GM23248 (cell line): ENCODE measurements around the gene SFMBT2. TPM values are rescaled to one million over a fixed set of nuclear protein-coding genes. Genes with fewer than 3 reads are reported as not detected.

Experiments
- DNase-seq: peaks from one replicate; pipeline ENCODE4 v3.0.0-alpha.2; 2015
- H2AFZ ChIP-seq: fragments of 200-600 bp; sonication (generic); 2 replicates; pipeline ENCODE4 v1.6.1; 2016; ENCODE audit warnings: antibody characterized with exemption
- H3F3A ChIP-seq: fragments of 200-600 bp; sonication (generic); 2 replicates; pipeline ENCODE4 v1.6.1; 2016; ENCODE audit warnings: mild to moderate bottlenecking, antibody characterized with exemption, mixed run types; ENCODE audit not compliant: insufficient read depth
- H3K27ac ChIP-seq: fragments of 200-600 bp; sonication (generic); 2 replicates; pipeline ENCODE4 v1.5.1; 2016; ENCODE audit warnings: mild to moderate bottlenecking
- H3K27me3 ChIP-seq: fragments of 200-600 bp; sonication (generic); replicated peaks from 2 replicates; pipeline ENCODE4 v1.6.1; 2016; ENCODE audit warnings: mild to moderate bottlenecking; ENCODE audit not compliant: insufficient read depth
- H3K36me3 ChIP-seq: fragments of 200-600 bp; sonication (generic); 2 replicates; pipeline ENCODE4 v1.6.1; 2016; ENCODE audit warnings: low read depth, mild to moderate bottlenecking
- H3K4me1 ChIP-seq: fragments of 200-600 bp; sonication (generic); 2 replicates; pipeline ENCODE4 v1.6.1; 2016; ENCODE audit warnings: mild to moderate bottlenecking; ENCODE audit not compliant: insufficient read depth
- H3K4me2 ChIP-seq: fragments of 200-600 bp; sonication (generic); one replicate; pipeline ENCODE4 v1.6.1; 2016; ENCODE audit warnings: mild to moderate bottlenecking; ENCODE audit not compliant: unreplicated experiment
- H3K4me3 ChIP-seq: fragments of 200-600 bp; sonication (generic); 2 replicates; pipeline ENCODE4 v1.5.1; 2016; ENCODE audit warnings: mild to moderate bottlenecking
- H3K79me2 ChIP-seq: fragments of 200-600 bp; sonication (generic); 2 replicates; pipeline ENCODE4 v1.6.1; 2016; ENCODE audit warnings: mild to moderate bottlenecking; ENCODE audit not compliant: insufficient read depth
- H3K9ac ChIP-seq: fragments of 200-600 bp; sonication (generic); 2 replicates; pipeline ENCODE4 v1.6.1; 2016; ENCODE audit warnings: mild to moderate bottlenecking
- H3K9me2 ChIP-seq: fragments of 200-600 bp; sonication (generic); 2 replicates; pipeline ENCODE4 v1.6.1; 2016; ENCODE audit warnings: mixed run types, mild to moderate bottlenecking, moderate library complexity; ENCODE audit not compliant: insufficient read depth
- H3K9me3 ChIP-seq: fragments of 200-600 bp; sonication (generic); one replicate; pipeline ENCODE4 v1.6.1; 2017; ENCODE audit warnings: low read depth
- H4K20me1 ChIP-seq: fragments of 200-600 bp; sonication (generic); 2 replicates; pipeline ENCODE4 v1.6.0; 2016; ENCODE audit not compliant: insufficient read depth
- EZH2 ChIP-seq: fragments of 200-600 bp; sonication (generic); IDR thresholded peaks from 2 replicates; pipeline ENCODE4 v1.6.1; 2018; ENCODE audit warnings: antibody characterized with exemption, mild to moderate bottlenecking; ENCODE audit not compliant: insufficient read depth, poor library complexity, severe bottlenecking
- EZH2phosphoT487 ChIP-seq: fragments of 200-600 bp; sonication (generic); IDR thresholded peaks from 2 replicates; pipeline ENCODE4 v1.6.1; 2018; ENCODE audit warnings: antibody characterized with exemption, moderate library complexity, mild to moderate bottlenecking, low read depth; ENCODE audit not compliant: insufficient read depth
- whole genome bisulfite sequencing, 2 experiments: methylation state at CpG; one replicate each; pipeline ENCODE4 v1.1.6; 2015 to 2017; ENCODE audit warnings: low lambda C conversion rate in 2 of 2, low coverage in 1 of 2; ENCODE audit errors: missing lambda C conversion rate in 2 of 2; 5-methylcytosine and 5-hydroxymethylcytosine counted together
- in situ Hi-C: fragments of 300-500 bp; cut with MboI; formaldehyde crosslinking; loops from 2 replicates; pipeline ENCODE4 v1.15.0; 2020
- polyA plus RNA-seq: library from polyadenylated mRNA; unstranded; fragments of >200 nt; fragmentation: Nextera tagmentation; extraction: Ambion mirVana; gene quantifications from 2 replicates; pipeline ENCODE4 v1.2.1, GENCODE V29; 2016
- total RNA-seq: library from RNA; depleted of rRNA; stranded (reverse); fragments of >200 nt; shearing (Covaris generic); gene quantifications from 2 replicates; pipeline ENCODE4 v1.2.3, GENCODE V29; 2014

SFMBT2 gene
- total and polyA plus RNA-seq, 2 experiments from 2014 or later, result 0.22 TPM; not detected in 1

DNA sequence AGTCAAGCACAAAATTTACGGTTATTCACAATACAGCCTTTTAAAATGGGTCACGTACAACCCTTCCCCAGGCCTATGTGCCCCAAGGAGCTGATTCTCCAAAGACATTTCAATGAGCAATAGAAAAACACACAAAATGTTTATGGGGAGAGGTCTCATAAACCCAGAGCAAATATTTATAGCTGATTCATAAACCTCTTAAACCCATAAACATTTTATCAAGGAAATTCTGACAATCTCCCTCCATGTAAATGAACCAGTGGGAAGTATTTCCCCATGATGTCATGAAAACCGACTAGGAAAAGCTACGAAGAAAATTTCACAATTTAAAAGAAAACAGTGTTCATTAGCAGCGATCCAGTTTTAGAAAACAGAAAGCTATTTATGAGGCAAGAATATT, 36.0 kb downstream of the SFMBT2 start:
- Histone ChIP-seq H3K9me2 (no peaks in the 10 kb centered on the region), H3K27me3 (no peaks in the 10 kb centered on the region), H4K20me1 (no peaks in the 10 kb centered on the region; the same call in 1 of the 2 replicates), H3K79me2 (no peaks in the 10 kb centered on the region), H3K9ac (no peak overlapping the region), H3K4me2 (no peak overlapping the region), H3K4me3 (no peak overlapping the region), H2AFZ (no peak overlapping the region), H3F3A (no peaks in the 10 kb centered on the region), H3K9me3 (no peaks in the 10 kb centered on the region), H3K36me3 (no peaks in the 10 kb centered on the region), H3K27ac (no peak overlapping the region), H3K4me1 (no peaks in the 10 kb centered on the region)
- no peak for TF ChIP-seq EZH2phosphoT487
- TF ChIP-seq EZH2, result no peak
- no peak for DNase-seq
- 63 to 70% methylated on average over 5 of the region's 5 CpGs for WGBS, 2 experiments
- in situ Hi-C loops, result no loop called here

GRCh38 chr10:7373039-7373438, 37.8 kb downstream of the SFMBT2 start:
- Histone ChIP-seq H3K4me2 (no peak overlapping the region), H3K36me3 (no peaks in the 10 kb centered on the region), H3K9ac (no peak overlapping the region), H3K27ac (no peak overlapping the region), H3F3A (no peaks in the 10 kb centered on the region), H3K9me3 (no peaks in the 10 kb centered on the region), H3K79me2 (no peaks in the 10 kb centered on the region), H3K9me2 (no peaks in the 10 kb centered on the region), H3K4me3 (no peak overlapping the region), H2AFZ (no peak overlapping the region), H3K27me3 (no peaks in the 10 kb centered on the region), H3K4me1 (no peaks in the 10 kb centered on the region), H4K20me1 (no peaks in the 10 kb centered on the region; the same call in 1 of the 2 replicates)
- in situ Hi-C loops, result no loop called here
- 68 to 74% methylated on average over 6 of the region's 6 CpGs for whole genome bisulfite sequencing, 2 experiments
- DNase-seq, result no peak
- no peak for TF ChIP-seq EZH2
- no peak for TF ChIP-seq EZH2phosphoT487

- no peak overlapping the region for H3K4me2 ChIP-seq
- 66% methylated on average over 8 of the region's 8 CpGs for WGBS, 2 experiments
- H3K4me1 ChIP-seq, result no peaks in the 10 kb centered on the region
- H3K27me3 ChIP-seq, result no peaks in the 10 kb centered on the region
- H3K4me3 ChIP-seq, result no peak overlapping the region
- no peaks in the 10 kb centered on the region for H3K36me3 ChIP-seq
- no peaks in the 10 kb centered on the region for H3F3A ChIP-seq
- in situ Hi-C loops, result no loop called here
- no peak overlapping the region for H3K27ac ChIP-seq
- H3K9me3 ChIP-seq, result no peaks in the 10 kb centered on the region
- no peaks in the 10 kb centered on the region for H3K79me2 ChIP-seq
- no peaks in the 10 kb centered on the region; the same call in 1 of the 2 replicates for H4K20me1 ChIP-seq
- no peak overlapping the region for H2AFZ ChIP-seq
- TF ChIP-seq EZH2phosphoT487 (no peak), EZH2 (no peak)
- no peak overlapping the region for H3K9ac ChIP-seq
- no peaks in the 10 kb centered on the region for H3K9me2 ChIP-seq
- no peak for DNase-seq
Observed at GRCh38 chr10:7372504-7372903, 38.3 kb downstream of the SFMBT2 start.

DNA sequence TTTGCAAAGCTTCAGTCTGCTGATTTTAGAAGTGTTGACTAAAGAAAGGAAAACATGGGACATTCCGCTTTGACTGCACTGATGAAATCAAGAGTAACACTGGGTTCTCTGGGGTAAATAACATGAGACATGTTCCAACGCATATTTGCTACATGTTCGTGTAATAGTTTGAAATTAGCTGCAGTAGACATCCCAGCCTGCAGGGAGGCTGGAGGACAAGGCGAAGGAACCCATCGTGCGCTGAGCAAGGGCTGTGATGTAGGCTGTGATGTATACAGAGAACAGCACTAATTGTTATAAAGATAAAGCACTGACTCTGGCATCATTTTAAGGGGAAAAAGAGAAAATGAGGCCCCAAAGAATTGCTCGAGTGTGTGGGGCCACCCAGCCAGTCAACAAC, 40.3 kb downstream of the SFMBT2 start:
- Histone ChIP-seq H2AFZ (no peak overlapping the region), H3K9ac (no peak overlapping the region), H3K4me2 (no peak overlapping the region), H3K9me3 (no peaks in the 10 kb centered on the region), H3K4me3 (no peak overlapping the region), H3F3A (no peaks in the 10 kb centered on the region), H3K4me1 (no peaks in the 10 kb centered on the region), H4K20me1 (no peaks in the 10 kb centered on the region; the same call in 1 of the 2 replicates), H3K79me2 (no peaks in the 10 kb centered on the region), H3K27me3 (no peaks in the 10 kb centered on the region), H3K36me3 (no peaks in the 10 kb centered on the region), H3K27ac (no peak overlapping the region), H3K9me2 (no peaks in the 10 kb centered on the region)
- in situ Hi-C loops, result no loop called here
- TF ChIP-seq EZH2 (no peak), EZH2phosphoT487 (no peak)
- WGBS, 2 experiments, result 83 to 88% methylated on average over 6 to 7 of the region's 7 CpGs
- no peak for DNase-seq
